H9 (cell line): ENCODE measurements around the gene CYP2C18. TPM values are rescaled to one million over a fixed set of nuclear protein-coding genes. Genes with fewer than 3 reads are reported as not detected.
A peak's percentile ranks its signal among the peaks of the same experiment; 100 is the strongest.
"Not testable (repeated sequence)": the region's sequence is repeated elsewhere in the genome, so short reads cannot be mapped to it uniquely, and the experiment has no call there.

Experiments
- DNase-seq: peaks from one replicate; pipeline ENCODE4 v3.0.0-alpha.2; 2017
- H2AFZ ChIP-seq: one replicate; pipeline ENCODE4 v1.6.1; 2013; ENCODE audit warnings: mild to moderate bottlenecking, low read length, control low read depth, moderate library complexity
- H2AK5ac ChIP-seq: 2 replicates; pipeline ENCODE4 v1.6.1; 2013; ENCODE audit warnings: low read length, control low read depth, mixed read lengths; ENCODE audit not compliant: insufficient read length
- H2BK120ac ChIP-seq: one replicate; pipeline ENCODE4 v1.6.1; 2013; ENCODE audit warnings: low read depth, mild to moderate bottlenecking, low read length, control low read depth, inconsistent platforms; ENCODE audit not compliant: poor library complexity, severe bottlenecking
- H2BK12ac ChIP-seq: 2 replicates; pipeline ENCODE4 v1.6.1; 2013; ENCODE audit warnings: low read length, control low read depth, mixed read lengths, low read depth; ENCODE audit not compliant: insufficient read length
- H2BK15ac ChIP-seq: 2 replicates; pipeline ENCODE4 v1.6.1; 2013; ENCODE audit warnings: low read depth, low read length, control low read depth
- H2BK20ac ChIP-seq: one replicate; pipeline ENCODE4 v1.6.1; 2013; ENCODE audit warnings: low read depth, mild to moderate bottlenecking, low read length, control low read depth, inconsistent platforms; ENCODE audit not compliant: poor library complexity, severe bottlenecking
- H2BK5ac ChIP-seq: 2 replicates; pipeline ENCODE4 v1.6.1; 2013; ENCODE audit warnings: low read length, control low read depth, mixed read lengths; ENCODE audit not compliant: insufficient read length
- H3K14ac ChIP-seq: 2 replicates; pipeline ENCODE4 v1.6.1; 2013; ENCODE audit warnings: low read length, control low read depth; ENCODE audit not compliant: insufficient read depth
- H3K18ac ChIP-seq: 2 replicates; pipeline ENCODE4 v1.6.1; 2013; ENCODE audit warnings: low read depth, mild to moderate bottlenecking, mixed read lengths, low read length, control low read depth; ENCODE audit not compliant: insufficient read length
- H3K23ac ChIP-seq: 2 replicates; pipeline ENCODE4 v1.6.1; 2013; ENCODE audit warnings: low read length, control low read depth, mixed read lengths, low read depth; ENCODE audit not compliant: insufficient read length
- H3K23me2 ChIP-seq: 2 replicates; pipeline ENCODE4 v1.6.1; 2013; ENCODE audit warnings: low read depth, mild to moderate bottlenecking, mixed read lengths, low read length, control low read depth; ENCODE audit not compliant: insufficient read length, poor library complexity, severe bottlenecking
- H3K27ac ChIP-seq: 2 replicates; pipeline ENCODE4 v1.5.1; 2013; ENCODE audit warnings: low read length, control low read depth, mixed read lengths, low read depth; ENCODE audit not compliant: insufficient read length
- H3K27me3 ChIP-seq: 2 replicates; pipeline ENCODE4 v1.6.1; 2013; ENCODE audit warnings: low read length, control low read depth, inconsistent platforms; ENCODE audit not compliant: insufficient read depth
- H3K4ac ChIP-seq: 2 replicates; pipeline ENCODE4 v1.6.1; 2013; ENCODE audit warnings: low read depth, mild to moderate bottlenecking, control low read depth, inconsistent platforms, low read length, moderate library complexity
- H3K4me1 ChIP-seq: 2 replicates; pipeline ENCODE4 v1.6.1; 2013; ENCODE audit warnings: low read length, control low read depth, inconsistent platforms; ENCODE audit not compliant: insufficient read depth
- H3K4me2 ChIP-seq: 2 replicates; pipeline ENCODE4 v1.6.1; 2013; ENCODE audit warnings: low read length, control low read depth, mixed read lengths; ENCODE audit not compliant: insufficient read length, insufficient read depth
- H3K56ac ChIP-seq: 2 replicates; pipeline ENCODE4 v1.6.1; 2013; ENCODE audit warnings: low read depth, mild to moderate bottlenecking, mixed read lengths, low read length, control low read depth; ENCODE audit not compliant: insufficient read length
- H3K79me1 ChIP-seq: 2 replicates; pipeline ENCODE4 v1.6.1; 2013; ENCODE audit warnings: low read depth, mild to moderate bottlenecking, moderate library complexity, low read length, control low read depth, inconsistent platforms; ENCODE audit not compliant: insufficient read depth, poor library complexity, severe bottlenecking
- H3K79me2 ChIP-seq: 2 replicates; pipeline ENCODE4 v1.6.1; 2013; ENCODE audit warnings: low read length, control low read depth, inconsistent platforms; ENCODE audit not compliant: insufficient read depth
- H3K9ac ChIP-seq: 2 replicates; pipeline ENCODE4 v1.6.1; 2013; ENCODE audit warnings: low read length, control low read depth, mixed read lengths; ENCODE audit not compliant: insufficient read length; ENCODE audit errors: extremely low read depth
- H3K9me3 ChIP-seq: one replicate; pipeline ENCODE4 v1.6.1; 2013; ENCODE audit warnings: low read depth, low read length, inconsistent platforms; ENCODE audit not compliant: control insufficient read depth
- H3T11ph ChIP-seq: one replicate; pipeline ENCODE4 v1.6.1; 2013; ENCODE audit warnings: mild to moderate bottlenecking, low read length, control low read depth, inconsistent platforms
- H4K20me1 ChIP-seq: one replicate; pipeline ENCODE4 v1.6.1; 2013; ENCODE audit not compliant: control insufficient read depth, insufficient read length, insufficient read depth
- H4K5ac ChIP-seq: 2 replicates; pipeline ENCODE4 v1.6.1; 2013; ENCODE audit warnings: low read depth, mild to moderate bottlenecking, mixed read lengths, low read length, control low read depth; ENCODE audit not compliant: insufficient read length
- H4K8ac ChIP-seq: replicated peaks from 2 replicates; pipeline ENCODE4 v1.6.1; 2013; ENCODE audit warnings: low read length, control low read depth, mixed read lengths, low read depth; ENCODE audit not compliant: insufficient read length
- H4K91ac ChIP-seq: 2 replicates; pipeline ENCODE4 v1.6.1; 2013; ENCODE audit warnings: low read depth, mild to moderate bottlenecking, moderate library complexity, mixed read lengths, low read length, control low read depth; ENCODE audit not compliant: insufficient read length
- H3K27ac Mint-ChIP-seq, 3 experiments: 2 replicates in 2 of 3; 3 replicates in 1 of 3; pipeline ENCODE4 v1.8.0; 2020 to 2021; ENCODE audit warnings: mixed read lengths in 3 of 3, mild to moderate bottlenecking in 1 of 3, moderate library complexity in 1 of 3
- H3K27me3 Mint-ChIP-seq: 2 replicates; pipeline ENCODE4 v1.8.0; 2021; ENCODE audit warnings: low read depth, mild to moderate bottlenecking, moderate library complexity, mixed read lengths
- H3K36me3 Mint-ChIP-seq, 3 experiments: 2 replicates in 2 of 3; 3 replicates in 1 of 3; pipeline ENCODE4 v1.8.0; 2020 to 2021; ENCODE audit warnings: low read depth in 3 of 3, mixed read lengths in 3 of 3; ENCODE audit not compliant: insufficient read depth in 1 of 3
- H3K4me1 Mint-ChIP-seq, 2 experiments: 2 replicates each; pipeline ENCODE4 v1.8.0; 2020; ENCODE audit warnings: mixed read lengths in 2 of 2
- H3K4me3 Mint-ChIP-seq, 2 experiments: 2 replicates in 1 of 2; 3 replicates in 1 of 2; pipeline ENCODE4 v1.8.0; 2020 to 2021; ENCODE audit warnings: mild to moderate bottlenecking in 2 of 2, mixed read lengths in 2 of 2, moderate library complexity in 1 of 2
- H3K9me3 Mint-ChIP-seq, 2 experiments: 2 replicates in 1 of 2; 3 replicates in 1 of 2; pipeline ENCODE4 v1.8.0; 2020; ENCODE audit warnings: mild to moderate bottlenecking in 2 of 2, mixed read lengths in 2 of 2, moderate library complexity in 1 of 2
- WGBS: extraction: QIAGEN DNeasy Blood & Tissue Kit; methylation state at CpG from one replicate; pipeline ENCODE4 v1.1.7; 2013; ENCODE audit warnings: missing lambda C conversion rate, low lambda C conversion rate, mixed read lengths; ENCODE audit not compliant: insufficient read length; ENCODE audit errors: extremely low coverage; 5-methylcytosine and 5-hydroxymethylcytosine counted together
- total RNA-seq: library from RNA; stranded (reverse); gene quantifications from 2 replicates; pipeline ENCODE4 v1.2.1, GENCODE V29; 2021

CYP2C18 gene
- total RNA-seq, 1 experiment from 2014 or later: 0.09 TPM

DNA sequence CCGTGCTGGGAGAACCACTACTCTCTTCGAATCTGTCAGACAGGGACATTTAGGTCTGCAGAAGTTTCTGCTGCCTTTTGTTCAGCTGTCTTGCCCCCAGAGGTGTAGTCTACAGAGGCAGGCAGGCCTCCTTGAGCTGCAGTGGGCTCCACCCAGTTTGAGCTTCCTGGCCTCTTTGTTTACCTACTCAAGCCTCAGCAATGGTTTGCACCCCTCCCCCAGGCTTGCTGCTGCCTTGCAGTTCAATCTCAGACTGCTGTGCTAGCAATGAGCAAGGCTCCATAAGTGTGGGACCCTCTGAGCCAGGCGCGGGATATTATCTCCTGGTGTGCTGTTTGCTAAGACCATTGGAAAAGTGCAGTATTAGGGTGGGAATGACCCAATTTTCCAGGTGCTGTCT lies 20.5 kb upstream of the CYP2C18 start:
- H3K27ac ChIP-seq, H3K79me2 ChIP-seq, H3K27me3 ChIP-seq, H3K18ac ChIP-seq, H3K9ac ChIP-seq, H4K8ac ChIP-seq, H3K79me1 ChIP-seq, H3K23me2 ChIP-seq, H3K14ac ChIP-seq, H4K91ac ChIP-seq, H3K4ac ChIP-seq, H3K4me3 Mint-ChIP-seq, H3T11ph ChIP-seq, H2BK5ac ChIP-seq, H3K9me3 Mint-ChIP-seq, H3K27ac Mint-ChIP-seq, H4K5ac ChIP-seq, H2BK12ac ChIP-seq, H3K36me3 Mint-ChIP-seq, H2BK120ac ChIP-seq, H3K4me2 ChIP-seq, H3K27me3 Mint-ChIP-seq, H4K20me1 ChIP-seq, H3K23ac ChIP-seq, H2AFZ ChIP-seq, H3K9me3 ChIP-seq, H2BK20ac ChIP-seq, H3K56ac ChIP-seq, H2AK5ac ChIP-seq, H2BK15ac ChIP-seq, H3K4me1 ChIP-seq: not testable (repeated sequence)
- WGBS: no CpG with 5 or more reads among the region's 4 CpGs
- DNase-seq: peak; percentile 45
- peaks cover 10 to 14% of the 10 kb centered on the region in 2 experiments for H3K4me1 Mint-ChIP-seq
